Measurements from ENCODE around the gene PDC. TPM values are rescaled to one million over a fixed set of nuclear protein-coding genes. Genes with fewer than 3 reads are reported as not detected.
A peak's percentile ranks its signal among the peaks of the same experiment; 100 is the strongest.

PDC gene
- polyA plus RNA-seq, 1 of the 3 experiments (the other 2 are of a cell fraction), result not detected

GRCh38 chr1:186499571-186499970 lies 38.7 kb upstream of the PDC start:
- no peak for DNase-seq
- Histone ChIP-seq H3K4me2 (no peak overlapping the region; the same call in 1 of the 2 replicates), H3K4me1 (ENCODE audit: control insufficient read depth in 1 of 2, insufficient read depth in 2 of 2, low read depth in 1 of 2, low read length in 1 of 2) (peaks cover 10 to 27% of the 10 kb centered on the region in 2 experiments), H3F3A (replicated peaks; ENCODE audit: insufficient read depth) (peaks cover 36% of the 10 kb centered on the region), H3K27me3 (ENCODE audit: insufficient read depth) (no peaks in the 10 kb centered on the region), H3K79me2 (ENCODE audit: insufficient read depth) (no peaks in the 10 kb centered on the region), H2AFZ (ENCODE audit: low read depth) (peak overlapping the region; percentile 71), H3K9me3 (no peaks in the 10 kb centered on the region; the same call in 1 of the 2 replicates), H3K4me3 (ENCODE audit: low read depth in 2 of 2, low read length in 1 of 2) (no peak overlapping the region), H3K27ac (ENCODE audit: low read depth in 2 of 2, low read length in 1 of 2) (peak overlapping the region in 1 of 2 experiments; percentile 73; a peak in 3 of 4 replicates), H3K9ac (peak overlapping the region; percentile 24; the same call in 1 of the 2 replicates), H3K36me3 (replicated peaks in 1 of 2; ENCODE audit: control insufficient read depth in 1 of 2, insufficient read depth in 2 of 2, low read length in 1 of 2) (no peaks in the 10 kb centered on the region), H4K20me1 (ENCODE audit: insufficient read depth) (no peaks in the 10 kb centered on the region), H3K9me2 (no peaks in the 10 kb centered on the region)
- ChIA-PET CTCF (interaction anchor here (1.4 kb wide), 1 partner anchor 17 kb away, joined by 3 read pairs; no protein-coding TSS in a partner anchor), POLR2A (no interaction called here)
- 89% methylated on average over 1 of the region's 1 CpG for WGBS (ENCODE audit: low lambda C conversion rate)
- no peak for TF ChIP-seq TAF1 (IDR thresholded peaks at IDR 0.05; ENCODE audit: borderline replicate concordance, low read depth, low read length)
- no peak for TF ChIP-seq NRF1 (IDR thresholded peaks at IDR 0.05; ENCODE audit: low read depth, low read length)
- no peak for TF ChIP-seq YY1 (IDR thresholded peaks at IDR 0.05; ENCODE audit: low read depth)
- no peak for TF ChIP-seq GATA2 (CRISPR knock-in tag; IDR thresholded peaks at IDR 0.05)
- TF ChIP-seq ZBTB33 (IDR thresholded peaks at IDR 0.05; ENCODE audit: borderline replicate concordance, low read depth), result no peak
- TF ChIP-seq TCF12 (IDR thresholded peaks at IDR 0.05), result no peak
- no peak for TF ChIP-seq ELF1 (IDR thresholded peaks at IDR 0.05)
- TF ChIP-seq IRF3 (IDR thresholded peaks at IDR 0.05; ENCODE audit: low read depth, low read length), result no peak
- no peak for TF ChIP-seq RAD21 (IDR thresholded peaks at IDR 0.05; ENCODE audit: low read length)
- TF ChIP-seq SMC3 (IDR thresholded peaks at IDR 0.05; ENCODE audit: low read depth, low read length), result no peak
- no peak for TF ChIP-seq EZH2phosphoT487 (IDR thresholded peaks at IDR 0.05; ENCODE audit: borderline replicate concordance, low read depth)
- TF ChIP-seq FOSL2 (IDR thresholded peaks at IDR 0.05; ENCODE audit: borderline replicate concordance, low read depth), result no peak

GRCh38 chr1:186498695-186499389 lies 37.9 kb upstream of the PDC start:
- H3K4me3 ChIP-seq (ENCODE audit: low read depth in 2 of 2, low read length in 1 of 2), result no peak overlapping the region
- DNase-seq, result no peak
- peaks cover 32% of the 10 kb centered on the region for H3F3A ChIP-seq (replicated peaks; ENCODE audit: insufficient read depth)
- H3K4me2 ChIP-seq, result peak overlapping the region; percentile 23; the same call in 1 of the 2 replicates
- H2AFZ ChIP-seq (ENCODE audit: low read depth), result 0 out of 2 replicates have a peak overlapping the region, but pooled peaks have one; percentile 71
- CTCF ChIA-PET, result interaction anchor here (1.4 kb wide), 1 partner anchor 16 kb away, joined by 3 read pairs; no protein-coding TSS in a partner anchor
- peak overlapping the region; percentile 44 to 73; a peak in 3 of 4 replicates for H3K27ac ChIP-seq (ENCODE audit: low read depth in 2 of 2, low read length in 1 of 2)
- no peaks in the 10 kb centered on the region for H3K79me2 ChIP-seq (ENCODE audit: insufficient read depth)
- peaks cover 9 to 27% of the 10 kb centered on the region in 2 experiments for H3K4me1 ChIP-seq (ENCODE audit: control insufficient read depth in 1 of 2, insufficient read depth in 2 of 2, low read depth in 1 of 2, low read length in 1 of 2)
- H3K36me3 ChIP-seq (replicated peaks in 1 of 2; ENCODE audit: control insufficient read depth in 1 of 2, insufficient read depth in 2 of 2, low read length in 1 of 2), result no peaks in the 10 kb centered on the region
- H3K27me3 ChIP-seq (ENCODE audit: insufficient read depth), result no peaks in the 10 kb centered on the region
- H3K9ac ChIP-seq, result peak overlapping the region; percentile 24; the same call in 1 of the 2 replicates
- no peaks in the 10 kb centered on the region for H4K20me1 ChIP-seq (ENCODE audit: insufficient read depth)
- no peaks in the 10 kb centered on the region for H3K9me2 ChIP-seq
- POLR2A ChIA-PET, result no interaction called here
- no peaks in the 10 kb centered on the region; the same call in 1 of the 2 replicates for H3K9me3 ChIP-seq
- 31% methylated on average over 4 of the region's 4 CpGs for WGBS (ENCODE audit: low lambda C conversion rate)
- TF ChIP-seq REST (IDR thresholded peaks at IDR 0.05; ENCODE audit: low read depth, low read length), result no peak
- no peak for TF ChIP-seq MXI1 (IDR thresholded peaks at IDR 0.05; ENCODE audit: low read depth, low read length)
- no peak for TF ChIP-seq USF2 (IDR thresholded peaks at IDR 0.05; ENCODE audit: borderline replicate concordance, low read depth, low read length)
- no peak for TF ChIP-seq FOXJ3 (CRISPR knock-in tag; IDR thresholded peaks at IDR 0.05)
- TF ChIP-seq USF1 (IDR thresholded peaks at IDR 0.05; ENCODE audit: borderline replicate concordance, low read depth), result no peak
- TF ChIP-seq CHD2 (IDR thresholded peaks at IDR 0.05; ENCODE audit: low read length, partially characterized antibody), result no peak

All from SK-N-SH (cell line).